ENCODE measurements around the gene ABLIM2. TPM values are rescaled to one million over a fixed set of nuclear protein-coding genes. Genes with fewer than 3 reads are reported as not detected.
A peak's percentile ranks its signal among the peaks of the same experiment; 100 is the strongest.

ABLIM2 gene
- total and polyA plus RNA-seq, 2 of the 13 experiments (the other 11 are each of a cell fraction or from before 2014, with no cell fraction given), result 0.20 to 0.37 TPM

DNA sequence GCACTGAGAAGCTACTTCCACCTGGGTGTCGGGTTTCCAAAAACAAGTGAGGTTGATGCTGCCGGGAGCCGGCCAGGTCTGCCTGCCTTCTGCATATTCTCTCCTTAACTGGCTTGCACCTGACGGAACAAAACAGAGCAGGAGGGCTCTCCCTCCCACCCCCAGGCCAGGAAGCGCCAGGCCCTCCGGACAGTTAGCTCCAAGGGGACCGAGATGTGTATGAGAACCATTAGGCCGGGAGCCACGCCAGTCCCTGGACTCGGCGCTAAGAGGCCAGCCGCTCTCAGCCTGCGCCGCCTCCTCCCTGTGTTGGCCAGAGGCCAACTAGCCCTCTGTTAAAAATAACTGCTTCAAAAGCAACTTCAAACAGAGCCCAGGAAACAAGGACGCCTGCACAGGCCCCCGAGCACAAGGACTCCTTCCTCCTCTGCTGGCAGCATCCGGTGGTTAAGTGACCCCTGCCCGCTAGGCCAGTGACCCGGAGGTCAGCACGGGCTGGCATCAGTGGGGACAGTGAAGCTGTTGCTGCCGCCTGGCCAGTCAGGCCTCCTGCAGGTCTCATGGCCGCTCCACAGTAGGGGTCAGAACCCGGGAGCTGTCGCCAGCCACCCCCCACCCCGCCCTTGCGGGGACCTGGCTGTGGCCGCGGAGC, 107.9 kb downstream of the ABLIM2 start (continued):
- TF ChIP-seq, protein P1, sequence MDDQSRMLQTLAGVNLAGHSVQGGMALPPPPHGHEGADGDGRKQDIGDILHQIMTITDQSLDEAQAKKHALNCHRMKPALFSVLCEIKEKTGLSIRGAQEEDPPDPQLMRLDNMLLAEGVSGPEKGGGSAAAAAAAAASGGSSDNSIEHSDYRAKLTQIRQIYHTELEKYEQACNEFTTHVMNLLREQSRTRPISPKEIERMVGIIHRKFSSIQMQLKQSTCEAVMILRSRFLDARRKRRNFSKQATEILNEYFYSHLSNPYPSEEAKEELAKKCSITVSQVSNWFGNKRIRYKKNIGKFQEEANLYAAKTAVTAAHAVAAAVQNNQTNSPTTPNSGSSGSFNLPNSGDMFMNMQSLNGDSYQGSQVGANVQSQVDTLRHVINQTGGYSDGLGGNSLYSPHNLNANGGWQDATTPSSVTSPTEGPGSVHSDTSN (CRISPR knock-in tag; IDR thresholded peaks at IDR 0.05; ENCODE audit: borderline replicate concordance), result no peak
- TF ChIP-seq JARID2 (CRISPR knock-in tag; IDR thresholded peaks at IDR 0.05; ENCODE audit: insufficient replicate concordance) (no peak), ZNF562 (CRISPR knock-in tag; IDR thresholded peaks at IDR 0.05; ENCODE audit: borderline replicate concordance) (no peak), NR2C2 (CRISPR knock-in tag; IDR thresholded peaks at IDR 0.05; ENCODE audit: borderline replicate concordance) (peak; percentile 92), IRF2 (CRISPR knock-in tag; IDR thresholded peaks at IDR 0.05) (peak; percentile 75; the same call in 1 of the 2 replicates), NFE2 (CRISPR knock-in tag; IDR thresholded peaks at IDR 0.05) (no peak), ZNF367 (CRISPR knock-in tag; IDR thresholded peaks at IDR 0.05; ENCODE audit: borderline replicate concordance) (no peak), KDM3A (CRISPR knock-in tag; IDR thresholded peaks at IDR 0.05; ENCODE audit: low read depth) (peak; percentile 73; the same call in 1 of the 2 replicates), HMG20A (CRISPR knock-in tag; IDR thresholded peaks at IDR 0.05; ENCODE audit: borderline replicate concordance) (peak; percentile 91), ZNF704 (CRISPR knock-in tag; IDR thresholded peaks at IDR 0.05; ENCODE audit: borderline replicate concordance) (no peak), ZNF24 (IDR thresholded peaks at IDR 0.05) (no peak), ZMYM2 (CRISPR knock-in tag; IDR thresholded peaks at IDR 0.05) (peak; percentile 54; the same call in 1 of the 2 replicates), ZNF724P (CRISPR knock-in tag; IDR thresholded peaks at IDR 0.05; ENCODE audit: borderline replicate concordance) (no peak), MED1 (CRISPR knock-in tag; IDR thresholded peaks at IDR 0.05) (peak; percentile 92), ETV6 (CRISPR knock-in tag; conservative IDR thresholded peaks at IDR 0.05) (no peak; the same call in 1 of the 2 replicates), ZNF615 (CRISPR knock-in tag; IDR thresholded peaks at IDR 0.05; ENCODE audit: borderline replicate concordance) (no peak), BORCS8-MEF2B (CRISPR knock-in tag; IDR thresholded peaks at IDR 0.05) (no peak), ZNF629 (CRISPR knock-in tag; conservative IDR thresholded peaks at IDR 0.05) (no peak), FUBP1 (CRISPR knock-in tag; IDR thresholded peaks at IDR 0.05; ENCODE audit: borderline replicate concordance) (no peak), FIP1L1 (IDR thresholded peaks at IDR 0.05; ENCODE audit: borderline replicate concordance, insufficient read depth, low read depth, low read length) (no peak)
- TF ChIP-seq, protein P2, sequence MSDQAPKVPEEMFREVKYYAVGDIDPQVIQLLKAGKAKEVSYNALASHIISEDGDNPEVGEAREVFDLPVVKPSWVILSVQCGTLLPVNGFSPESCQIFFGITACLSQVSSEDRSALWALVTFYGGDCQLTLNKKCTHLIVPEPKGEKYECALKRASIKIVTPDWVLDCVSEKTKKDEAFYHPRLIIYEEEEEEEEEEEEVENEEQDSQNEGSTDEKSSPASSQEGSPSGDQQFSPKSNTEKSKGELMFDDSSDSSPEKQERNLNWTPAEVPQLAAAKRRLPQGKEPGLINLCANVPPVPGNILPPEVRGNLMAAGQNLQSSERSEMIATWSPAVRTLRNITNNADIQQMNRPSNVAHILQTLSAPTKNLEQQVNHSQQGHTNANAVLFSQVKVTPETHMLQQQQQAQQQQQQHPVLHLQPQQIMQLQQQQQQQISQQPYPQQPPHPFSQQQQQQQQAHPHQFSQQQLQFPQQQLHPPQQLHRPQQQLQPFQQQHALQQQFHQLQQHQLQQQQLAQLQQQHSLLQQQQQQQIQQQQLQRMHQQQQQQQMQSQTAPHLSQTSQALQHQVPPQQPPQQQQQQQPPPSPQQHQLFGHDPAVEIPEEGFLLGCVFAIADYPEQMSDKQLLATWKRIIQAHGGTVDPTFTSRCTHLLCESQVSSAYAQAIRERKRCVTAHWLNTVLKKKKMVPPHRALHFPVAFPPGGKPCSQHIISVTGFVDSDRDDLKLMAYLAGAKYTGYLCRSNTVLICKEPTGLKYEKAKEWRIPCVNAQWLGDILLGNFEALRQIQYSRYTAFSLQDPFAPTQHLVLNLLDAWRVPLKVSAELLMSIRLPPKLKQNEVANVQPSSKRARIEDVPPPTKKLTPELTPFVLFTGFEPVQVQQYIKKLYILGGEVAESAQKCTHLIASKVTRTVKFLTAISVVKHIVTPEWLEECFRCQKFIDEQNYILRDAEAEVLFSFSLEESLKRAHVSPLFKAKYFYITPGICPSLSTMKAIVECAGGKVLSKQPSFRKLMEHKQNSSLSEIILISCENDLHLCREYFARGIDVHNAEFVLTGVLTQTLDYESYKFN (CRISPR knock-in tag; conservative IDR thresholded peaks at IDR 0.05), result peak; percentile 89
- TF ChIP-seq, protein P3, sequence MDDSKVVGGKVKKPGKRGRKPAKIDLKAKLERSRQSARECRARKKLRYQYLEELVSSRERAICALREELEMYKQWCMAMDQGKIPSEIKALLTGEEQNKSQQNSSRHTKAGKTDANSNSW (CRISPR knock-in tag; IDR thresholded peaks at IDR 0.05; ENCODE audit: borderline replicate concordance), result no peak

Data from HepG2 (cell line).